Fibroblast of skin of left biceps (primary cell): ENCODE measurements around the gene PSMB5.
A peak's percentile ranks its signal among the peaks of the same experiment; 100 is the strongest.

Source experiments
- DNase-seq, 2 experiments: peaks; one replicate each; pipeline ENCODE4 v3.0.0-alpha.2; 2013; ENCODE audit warnings: low read depth in 2 of 2

Gene PSMB5

DNA sequence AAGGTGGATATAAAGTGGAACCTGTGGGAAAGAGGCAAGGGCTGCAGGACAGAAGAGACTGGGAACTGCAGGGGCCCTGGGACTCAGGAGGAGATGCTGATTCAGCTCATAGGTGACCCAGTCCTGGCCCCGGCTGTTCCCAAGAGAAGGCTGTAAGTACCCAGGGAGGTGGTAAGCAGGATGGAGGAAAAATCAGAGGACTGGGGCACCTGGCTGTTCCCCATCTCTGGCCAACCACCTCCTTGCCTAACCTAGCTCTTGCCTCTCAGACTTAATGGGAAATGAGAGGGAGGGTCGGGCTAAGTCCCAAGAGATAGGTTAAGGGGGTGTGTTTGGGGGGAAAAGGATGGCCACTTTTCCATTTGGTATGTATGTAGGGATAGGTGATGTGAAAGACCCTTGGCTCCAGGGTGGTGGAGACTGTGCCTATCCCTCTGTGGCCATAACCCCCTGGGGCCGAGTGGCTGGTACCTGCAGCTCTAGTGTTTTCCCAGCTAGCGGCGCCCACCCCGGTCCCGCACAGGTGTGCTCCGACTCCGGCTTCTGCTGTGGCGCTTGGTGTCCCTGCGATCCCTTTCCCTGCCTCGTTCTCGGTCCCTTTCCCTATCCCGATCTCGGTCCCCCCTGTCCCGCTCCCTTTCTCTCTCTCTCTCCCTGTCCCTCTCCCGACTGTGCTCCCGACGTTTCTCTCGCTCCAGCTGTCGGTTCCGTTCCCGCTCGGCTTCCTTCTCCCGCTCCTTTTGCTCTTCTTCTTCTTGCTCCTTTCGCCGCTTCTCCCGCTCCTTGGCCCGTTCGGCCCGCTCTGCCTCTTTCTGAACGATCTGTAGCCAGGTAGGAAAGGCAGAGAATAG lies 24.2 kb upstream of the PSMB5 start:
- no peak for DNase-seq

DNA sequence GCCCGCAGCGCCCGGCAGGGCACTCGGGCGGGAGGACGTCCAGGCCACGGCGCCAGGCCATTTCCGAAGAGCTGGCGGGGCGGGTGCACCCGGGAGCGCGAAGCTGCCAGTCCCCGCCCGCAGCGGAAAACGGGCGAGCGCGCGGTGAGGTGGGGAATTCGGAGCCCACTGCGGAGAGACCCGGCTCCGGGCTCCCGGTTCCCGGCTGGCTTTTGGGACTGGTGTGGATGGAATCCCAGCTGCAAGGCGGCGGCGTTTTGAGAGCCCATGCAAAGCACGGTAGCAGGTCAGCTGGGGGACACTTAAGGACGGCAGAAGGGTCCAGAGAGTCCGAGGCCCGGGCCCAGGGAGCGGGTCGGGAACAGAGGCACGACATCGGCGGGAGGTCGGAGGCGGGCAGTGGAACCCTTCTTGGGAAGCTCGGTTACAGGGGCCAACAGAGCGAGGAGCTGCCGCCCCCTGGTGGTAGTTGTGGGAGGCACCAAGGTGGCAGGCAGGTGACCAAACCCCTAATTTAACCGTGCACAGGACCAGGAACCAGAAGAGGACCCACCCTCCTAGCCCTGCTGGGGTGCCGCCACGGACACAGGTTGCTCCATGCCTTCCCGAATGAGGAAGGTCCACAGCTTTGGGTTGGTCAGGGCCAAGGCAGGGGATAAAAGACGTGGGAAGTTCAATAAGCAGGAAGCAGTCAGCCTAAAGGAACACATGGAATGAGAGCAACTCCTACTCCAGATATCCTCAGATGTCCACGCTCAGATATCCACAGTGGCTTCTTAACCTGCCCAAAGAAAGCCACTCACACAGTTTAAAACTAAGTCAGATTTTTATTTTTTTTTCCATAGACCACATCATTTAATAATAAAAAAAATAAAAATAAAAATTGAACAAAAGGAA lies 23.3 kb upstream of the PSMB5 start:
- DNase-seq, result peak; percentile 28 to 44

DNA sequence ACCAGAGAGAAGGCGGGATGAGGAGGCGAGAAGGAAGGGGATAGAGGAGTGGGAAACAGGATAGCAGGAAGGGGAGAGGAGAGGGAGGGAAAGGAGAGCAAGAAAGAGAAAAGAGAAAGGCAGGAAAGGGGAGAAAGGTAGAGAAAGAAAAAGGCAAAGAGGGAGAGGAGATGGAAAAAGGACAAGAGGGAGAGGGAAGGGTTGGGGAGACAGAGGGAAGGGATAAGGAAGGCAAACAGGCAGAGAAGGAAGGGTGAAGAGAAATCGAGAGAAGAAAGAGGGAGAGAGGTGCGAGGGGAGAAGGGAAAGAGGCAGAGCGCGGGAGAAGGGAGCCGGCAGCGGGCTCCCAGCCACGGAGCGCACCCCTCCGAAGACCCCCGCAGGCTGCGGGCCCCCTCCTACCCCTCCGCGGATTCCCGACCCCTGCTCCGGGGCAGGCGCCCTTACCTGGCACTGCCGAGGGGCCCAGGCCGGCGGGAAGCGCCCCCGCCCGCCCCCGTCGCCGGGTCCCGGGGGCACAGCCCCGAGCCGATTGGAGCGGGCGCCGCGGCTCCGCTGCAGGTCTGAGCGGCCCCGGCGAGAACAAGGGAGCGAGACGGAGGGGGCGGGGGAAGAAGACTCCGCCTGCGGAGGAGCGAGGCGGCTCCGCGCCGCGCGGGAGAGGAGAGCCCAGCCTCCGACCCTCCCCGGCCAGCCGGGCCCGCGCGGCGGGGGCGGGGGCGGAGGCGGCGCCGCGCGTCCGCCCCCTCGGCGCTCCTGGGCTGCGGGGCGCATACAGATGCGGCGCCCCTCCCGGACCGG lies 22.5 kb upstream of the PSMB5 start, which contains the start of gene CDH24:
Gene CDH24 (minus strand): TSS at position 565 of the 801 bp plus-strand sequence. CDS start 1,787 bp downstream, outside the sequence.
- DNase-seq, result peak in 1 of 2 experiments; percentile 32

DNA sequence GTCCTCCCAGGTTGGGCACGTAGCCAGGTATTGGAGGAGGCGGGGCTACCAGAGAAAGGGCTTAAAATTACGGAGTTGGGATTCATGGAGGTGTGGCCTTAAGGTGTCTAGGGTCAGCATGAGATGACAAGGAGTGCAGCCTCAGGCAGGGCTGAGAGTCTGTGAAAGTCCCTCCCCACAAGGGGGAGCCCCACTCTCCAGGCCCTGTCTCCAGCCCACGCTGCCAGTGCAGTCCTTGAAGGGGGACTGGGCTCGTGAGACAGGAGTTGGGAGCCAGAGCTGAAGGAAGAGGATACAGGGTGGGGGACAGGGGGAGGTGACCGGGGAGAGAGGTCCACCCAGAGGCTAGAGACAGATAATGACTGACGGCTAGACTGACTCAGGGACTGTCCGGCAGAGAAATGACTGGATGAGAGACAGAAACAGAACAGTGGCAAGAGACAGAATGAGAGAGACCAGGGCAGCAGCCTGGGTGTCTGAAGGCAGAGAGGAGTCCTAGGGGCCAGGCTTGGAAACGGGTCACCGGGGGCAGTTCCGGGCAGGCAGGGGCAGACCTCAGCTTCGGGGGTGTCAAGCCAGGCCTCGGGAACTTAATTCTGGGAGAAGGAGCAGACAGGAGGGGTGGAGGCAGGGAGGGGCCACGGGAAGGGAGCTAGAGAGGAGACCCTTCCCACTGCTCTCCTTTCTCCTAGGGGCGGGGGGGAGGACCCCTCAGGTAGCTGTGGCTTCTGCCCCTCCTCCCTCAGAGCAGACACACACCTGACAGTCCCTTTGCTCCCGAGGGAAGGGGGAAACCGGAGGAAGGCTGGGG lies 21.6 kb upstream of the PSMB5 start:
- DNase-seq, result no peak

- no peak for DNase-seq
Measured at GRCh38 chr14:23055621-23056144, 21.0 kb upstream of the PSMB5 start.

GRCh38 chr14:23055147-23055550 lies 20.4 kb upstream of the PSMB5 start:
- DNase-seq, result no peak

GRCh38 chr14:23054000-23054811 lies 19.5 kb upstream of the PSMB5 start:
- no peak for DNase-seq

DNA sequence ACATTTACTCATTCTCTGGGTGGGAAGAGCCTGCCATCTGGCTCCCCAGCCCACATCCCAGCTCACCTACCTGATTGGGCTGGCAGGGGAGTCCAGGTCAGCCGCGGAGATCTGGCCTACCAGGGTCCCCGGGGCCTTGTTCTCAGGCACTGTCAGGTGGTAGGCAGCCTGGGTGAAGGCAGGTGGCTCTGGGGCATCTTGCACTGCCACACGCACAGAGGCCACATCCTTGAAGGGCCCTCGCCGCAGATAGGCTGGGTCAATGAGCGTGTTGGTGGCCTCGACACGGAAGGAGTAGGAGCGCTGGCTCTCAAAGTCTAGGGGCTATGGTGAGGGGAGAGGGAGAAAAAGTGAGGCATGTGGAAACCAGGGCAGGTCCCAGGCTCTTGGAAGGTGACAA lies 18.7 kb upstream of the PSMB5 start:
- no peak for DNase-seq

- DNase-seq, result no peak
Measured at GRCh38 chr14:23052671-23053070, 18.0 kb upstream of the PSMB5 start.

- DNase-seq, result no peak
Measured at GRCh38 chr14:23052182-23052623, 17.5 kb upstream of the PSMB5 start.

- DNase-seq, result no peak
Measured at GRCh38 chr14:23051141-23052057, 16.7 kb upstream of the PSMB5 start.

DNA sequence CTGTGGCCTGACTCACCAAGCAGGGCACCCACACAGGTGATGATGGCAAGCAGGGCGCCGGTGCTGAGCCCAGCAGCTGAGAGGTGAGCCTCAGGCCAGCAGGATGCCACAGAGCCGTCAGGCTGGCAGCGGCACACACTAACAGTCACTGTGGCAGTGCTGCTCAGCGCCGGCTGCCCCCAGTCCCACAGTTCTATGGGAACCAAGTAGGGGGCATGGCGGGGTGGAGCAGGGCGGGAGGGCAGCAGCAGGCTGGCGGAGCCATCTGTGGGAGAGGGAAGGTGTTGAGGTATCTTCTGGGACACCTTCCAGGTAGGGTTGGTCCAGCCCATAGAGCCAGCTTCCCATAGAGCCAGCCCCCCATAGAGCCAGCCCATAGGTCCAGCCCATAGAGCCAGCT lies 14.3 kb upstream of the PSMB5 start:
- no peak for DNase-seq

- DNase-seq, result no peak
Measured at GRCh38 chr14:23047751-23048693, 13.3 kb upstream of the PSMB5 start.

DNA sequence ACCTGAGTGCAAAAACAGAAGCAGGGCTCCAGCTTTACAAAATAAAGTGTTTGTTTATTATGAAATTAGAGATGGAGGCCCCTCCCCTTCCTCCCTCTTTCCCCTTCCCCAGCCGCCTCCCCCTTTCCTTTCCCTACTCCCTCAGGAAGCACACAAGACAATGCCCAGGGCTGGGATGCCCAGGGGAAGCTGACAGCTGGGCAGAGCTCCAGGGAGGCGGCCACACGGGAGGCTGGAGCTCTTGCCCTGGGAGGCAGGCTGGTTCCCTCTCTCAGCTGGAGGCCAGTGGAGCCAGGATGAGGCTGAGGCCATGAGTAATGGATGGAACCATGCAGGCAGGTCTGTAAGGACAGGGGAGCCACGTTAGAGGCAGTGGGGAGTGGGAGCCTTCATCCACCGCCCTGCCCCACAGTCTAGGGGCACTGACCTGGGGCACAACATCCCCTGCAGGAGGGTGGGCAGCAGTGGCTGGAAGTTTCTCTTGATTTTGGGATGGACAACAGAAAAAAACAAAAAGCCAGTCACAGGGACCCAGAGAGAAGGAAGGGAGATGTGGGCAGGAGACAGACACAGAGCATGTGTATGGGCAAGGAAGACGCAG lies 12.4 kb upstream of the PSMB5 start:
- DNase-seq, result no peak

DNA sequence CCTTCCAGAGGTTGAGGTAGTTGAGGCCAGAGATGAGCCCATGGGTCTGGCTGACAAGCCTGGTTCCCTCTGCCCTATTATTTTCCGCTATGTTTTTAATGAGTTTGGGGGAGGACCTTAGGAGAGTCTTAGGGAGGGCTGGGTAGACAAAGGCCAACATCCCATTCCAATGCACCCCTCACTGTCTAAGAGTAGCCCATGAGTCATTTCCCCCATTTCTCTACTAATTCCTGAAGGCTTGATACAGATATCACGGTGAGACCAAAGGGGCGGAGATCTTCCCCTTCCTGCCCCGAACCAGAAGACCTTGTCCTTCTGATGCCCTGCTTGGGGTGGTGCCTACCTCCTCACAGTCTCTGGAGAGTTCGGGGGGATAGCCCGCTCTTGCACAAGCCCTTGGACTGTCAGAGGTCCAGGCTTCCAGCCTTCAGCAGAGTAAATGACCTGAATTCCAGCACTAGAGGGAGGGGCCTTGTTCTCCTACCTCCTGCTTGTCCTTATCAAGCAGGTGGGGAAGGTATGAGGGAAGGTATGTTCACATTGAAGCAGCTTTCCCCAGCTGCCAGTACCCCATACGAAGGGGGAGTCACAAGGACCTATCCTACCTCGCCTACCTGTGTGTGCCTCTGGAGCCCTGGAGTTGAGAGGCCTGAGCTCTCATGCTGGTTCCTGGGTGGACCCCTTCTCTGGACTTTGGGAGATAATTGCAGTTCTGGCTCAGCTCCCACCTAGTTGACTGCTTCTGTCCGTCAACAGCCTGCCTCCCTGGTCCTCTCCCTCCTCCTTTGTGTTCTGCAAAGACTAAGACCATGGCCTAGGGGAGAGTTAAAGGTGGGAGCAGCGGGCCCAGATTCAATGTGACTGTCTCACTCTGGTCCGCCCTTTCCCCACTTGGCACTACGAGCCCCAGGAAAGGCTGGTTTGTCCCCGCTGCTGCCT lies 11.0 kb upstream of the PSMB5 start:
- DNase-seq, result no peak

DNA sequence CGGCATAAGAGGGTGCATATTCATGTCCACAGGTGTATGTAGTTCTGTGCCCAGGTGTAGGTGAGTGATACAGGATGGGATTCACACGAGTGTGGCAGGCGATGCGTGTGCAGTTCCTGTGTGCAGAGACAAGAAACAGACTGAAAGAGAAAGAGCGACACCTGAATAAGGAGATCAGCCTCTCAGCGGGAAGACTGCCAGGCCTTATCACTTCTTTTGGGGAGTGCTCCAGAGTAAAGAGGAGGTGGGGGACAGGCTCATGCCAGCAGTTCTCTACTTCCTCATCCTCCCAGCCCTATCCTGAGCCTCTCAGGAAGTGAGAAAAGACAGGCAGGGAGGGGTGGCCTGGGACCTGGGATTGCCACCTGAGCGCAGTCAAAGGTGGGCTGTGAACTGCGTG lies 10.1 kb upstream of the PSMB5 start:
- no peak for DNase-seq
